A673 (cell line): ENCODE results near the gene TTC39A. TPM values are rescaled to one million over a fixed set of nuclear protein-coding genes. Genes with fewer than 3 reads are reported as not detected.

Experiments
- BruUV-seq: library from RNA; stranded (reverse); fragments of 400-500 nt; replicated peaks from 2 replicates; lab custom pipeline; 2021; lab: Mats Ljungman, UMichigan
- CTCF ChIA-PET: fragments of 300-600 bp; sonication (Branson Sonifier 250); formaldehyde crosslinking; loops from one replicate; lab custom pipeline; 2022; ENCODE audit warnings: antibody characterized with exemption; lab: Charles Lee
- POLR2A ChIA-PET: fragments of 300-600 bp; sonication (Branson Sonifier 250); formaldehyde crosslinking; loops from one replicate; lab custom pipeline; 2022; ENCODE audit warnings: antibody characterized with exemption; ENCODE audit not compliant: low non-redundant PET; lab: Charles Lee
- DNase-seq: peaks from one replicate; pipeline ENCODE4 v3.0.0-alpha.2; 2015; ENCODE audit warnings: low spot score
- H3K27ac ChIP-seq: fragments of 200-600 bp; sonication (generic); 2 replicates; pipeline ENCODE4 v1.5.1; 2016; ENCODE audit warnings: mixed run types, low read depth, mild to moderate bottlenecking, mixed read lengths, antibody characterized with exemption, low read length; ENCODE audit not compliant: poor library complexity, severe bottlenecking
- H3K27me3 ChIP-seq: fragments of 200-600 bp; sonication (generic); replicated peaks from 2 replicates; pipeline ENCODE4 v1.6.1; 2017; ENCODE audit warnings: mixed run types, low read depth, mild to moderate bottlenecking, mixed read lengths, antibody characterized with exemption, low read length; ENCODE audit not compliant: insufficient read depth, poor library complexity
- H3K36me3 ChIP-seq: fragments of 200-600 bp; sonication (generic); 2 replicates; pipeline ENCODE4 v1.6.1; 2016; ENCODE audit warnings: mixed run types, mild to moderate bottlenecking, mixed read lengths, antibody characterized with exemption, low read length; ENCODE audit not compliant: insufficient read depth, poor library complexity, severe bottlenecking
- H3K4me1 ChIP-seq: fragments of 200-600 bp; sonication (generic); 2 replicates; pipeline ENCODE4 v1.6.1; 2017; ENCODE audit warnings: mixed run types, mild to moderate bottlenecking, mixed read lengths, antibody characterized with exemption, low read length; ENCODE audit not compliant: insufficient read depth, poor library complexity, severe bottlenecking
- H3K4me3 ChIP-seq: fragments of 200-600 bp; sonication (generic); 2 replicates; pipeline ENCODE4 v1.5.1; 2016; ENCODE audit warnings: low read depth, mixed run types, mild to moderate bottlenecking, mixed read lengths, low read length; ENCODE audit not compliant: poor library complexity, severe bottlenecking
- H3K9me3 ChIP-seq: fragments of 200-600 bp; sonication (generic); 2 replicates; pipeline ENCODE4 v1.6.1; 2016; ENCODE audit warnings: mixed run types, low read depth, mild to moderate bottlenecking, mixed read lengths, antibody characterized with exemption, low read length; ENCODE audit not compliant: poor library complexity, severe bottlenecking
- EZH2 ChIP-seq: fragments of 200-600 bp; sonication (generic); IDR thresholded peaks from 2 replicates; pipeline ENCODE4 v1.6.1; 2017; ENCODE audit warnings: borderline replicate concordance, low read depth, mild to moderate bottlenecking, mixed read lengths, antibody characterized with exemption, low read length; ENCODE audit not compliant: poor library complexity, severe bottlenecking
- intact Hi-C: fragments of 100-400 bp; cut with micrococcal nuclease; formaldehyde crosslinking; loops from one replicate; pipeline ENCODE4 v1.10.0; 2022; ENCODE audit not compliant: unreplicated experiment
- total RNA-seq: library from RNA; stranded (reverse); gene quantifications from 2 replicates; pipeline ENCODE4 v1.2.3, GENCODE V29; 2021
- TF ChIP-seq, protein P1 (sequence below): fragments of 300-800, 200-600 bp; sonication (generic); conservative IDR thresholded peaks from 2 replicates; pipeline ENCODE4 v1.5.1; 2017; ENCODE audit warnings: low read depth, mild to moderate bottlenecking, antibody characterized with exemption, low read length, moderate library complexity, mixed read lengths

TTC39A gene
- total RNA-seq, 1 experiment from 2014 or later, result 3.1 TPM

DNA sequence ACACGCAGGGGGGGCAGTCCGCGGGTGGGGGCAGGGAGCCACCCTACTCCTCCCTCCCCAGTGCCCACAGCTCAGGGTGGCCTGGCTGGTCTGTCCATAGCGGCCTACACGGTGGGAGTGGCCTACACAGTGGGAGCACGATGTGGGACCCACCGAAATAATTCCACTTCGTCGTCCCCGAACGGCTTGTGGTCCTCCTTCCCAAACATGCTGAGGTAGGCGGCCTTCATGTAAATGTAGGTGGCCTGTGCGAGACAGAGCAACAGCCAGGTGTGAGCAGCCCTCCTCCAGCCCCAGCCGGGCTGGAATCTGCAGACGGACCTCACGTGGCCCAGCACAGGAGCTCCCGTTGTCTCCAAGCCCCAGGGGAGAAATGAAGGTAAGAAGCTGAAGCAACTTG is 34.4 kb downstream of the TTC39A start:
- DNase-seq, result no peak
- Histone ChIP-seq H3K4me3 (no peak overlapping the region), H3K27me3 (no peaks in the 10 kb centered on the region), H3K4me1 (peaks cover 10% of the 10 kb centered on the region), H3K36me3 (no peaks in the 10 kb centered on the region), H3K27ac (no peak overlapping the region), H3K9me3 (no peaks in the 10 kb centered on the region)
- ChIA-PET CTCF (interaction anchor here (1.4 kb wide), 1 partner anchor 19 kb away, joined by 3 read pairs; no protein-coding TSS in a partner anchor), POLR2A (no interaction called here)
- BruUV-seq, result no TSS peak
- intact Hi-C loops, result loop anchor here (2.0 kb wide), 1 partner anchor 105 kb away; no protein-coding TSS in a partner anchor
- TF ChIP-seq, protein P1, sequence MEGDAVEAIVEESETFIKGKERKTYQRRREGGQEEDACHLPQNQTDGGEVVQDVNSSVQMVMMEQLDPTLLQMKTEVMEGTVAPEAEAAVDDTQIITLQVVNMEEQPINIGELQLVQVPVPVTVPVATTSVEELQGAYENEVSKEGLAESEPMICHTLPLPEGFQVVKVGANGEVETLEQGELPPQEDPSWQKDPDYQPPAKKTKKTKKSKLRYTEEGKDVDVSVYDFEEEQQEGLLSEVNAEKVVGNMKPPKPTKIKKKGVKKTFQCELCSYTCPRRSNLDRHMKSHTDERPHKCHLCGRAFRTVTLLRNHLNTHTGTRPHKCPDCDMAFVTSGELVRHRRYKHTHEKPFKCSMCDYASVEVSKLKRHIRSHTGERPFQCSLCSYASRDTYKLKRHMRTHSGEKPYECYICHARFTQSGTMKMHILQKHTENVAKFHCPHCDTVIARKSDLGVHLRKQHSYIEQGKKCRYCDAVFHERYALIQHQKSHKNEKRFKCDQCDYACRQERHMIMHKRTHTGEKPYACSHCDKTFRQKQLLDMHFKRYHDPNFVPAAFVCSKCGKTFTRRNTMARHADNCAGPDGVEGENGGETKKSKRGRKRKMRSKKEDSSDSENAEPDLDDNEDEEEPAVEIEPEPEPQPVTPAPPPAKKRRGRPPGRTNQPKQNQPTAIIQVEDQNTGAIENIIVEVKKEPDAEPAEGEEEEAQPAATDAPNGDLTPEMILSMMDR, result no peak
- TF ChIP-seq EZH2, result no peak

DNA sequence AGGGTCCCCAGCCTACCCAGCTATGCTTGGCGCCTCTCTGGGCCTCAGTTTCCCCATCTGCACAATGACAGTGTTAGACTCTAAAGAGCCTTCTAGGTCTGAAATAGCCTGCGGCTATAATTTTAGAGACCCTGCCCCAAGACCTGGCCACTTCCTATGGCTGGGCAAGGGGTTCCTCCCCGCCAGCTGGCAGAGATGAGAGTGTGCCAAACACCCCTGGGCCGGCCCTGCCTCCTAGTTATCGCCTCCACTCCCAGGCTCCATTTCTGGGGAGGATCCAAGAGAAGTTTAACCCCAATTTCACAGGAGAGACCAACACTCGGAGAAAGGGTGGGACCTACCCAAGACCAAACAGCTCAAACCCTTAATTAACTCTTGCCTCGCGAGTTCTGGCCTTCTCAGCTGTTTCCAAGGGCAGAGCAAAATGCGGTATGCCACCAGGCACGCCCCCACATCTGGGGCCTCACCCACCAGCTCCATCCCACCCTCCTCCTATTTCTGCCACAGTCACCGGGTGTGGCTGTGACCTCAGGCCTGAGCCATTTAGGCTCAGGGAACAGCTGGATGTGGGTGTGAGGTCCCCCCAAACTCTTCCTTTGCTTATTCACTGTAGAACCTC is 35.7 kb downstream of the TTC39A start:
- peaks cover 10% of the 10 kb centered on the region for H3K4me1 ChIP-seq
- BruUV-seq, result no TSS peak
- H3K9me3 ChIP-seq, result no peaks in the 10 kb centered on the region
- no peak for TF ChIP-seq EZH2
- TF ChIP-seq, protein P1, result no peak
- CTCF ChIA-PET, result interaction anchor here (1.4 kb wide), 1 partner anchor 21 kb away, joined by 3 read pairs; no protein-coding TSS in a partner anchor
- intact Hi-C loops, result no loop called here
- no peak overlapping the region for H3K27ac ChIP-seq
- POLR2A ChIA-PET, result no interaction called here
- H3K36me3 ChIP-seq, result no peaks in the 10 kb centered on the region
- no peak for DNase-seq
- no peaks in the 10 kb centered on the region for H3K27me3 ChIP-seq
- no peak overlapping the region for H3K4me3 ChIP-seq

DNA sequence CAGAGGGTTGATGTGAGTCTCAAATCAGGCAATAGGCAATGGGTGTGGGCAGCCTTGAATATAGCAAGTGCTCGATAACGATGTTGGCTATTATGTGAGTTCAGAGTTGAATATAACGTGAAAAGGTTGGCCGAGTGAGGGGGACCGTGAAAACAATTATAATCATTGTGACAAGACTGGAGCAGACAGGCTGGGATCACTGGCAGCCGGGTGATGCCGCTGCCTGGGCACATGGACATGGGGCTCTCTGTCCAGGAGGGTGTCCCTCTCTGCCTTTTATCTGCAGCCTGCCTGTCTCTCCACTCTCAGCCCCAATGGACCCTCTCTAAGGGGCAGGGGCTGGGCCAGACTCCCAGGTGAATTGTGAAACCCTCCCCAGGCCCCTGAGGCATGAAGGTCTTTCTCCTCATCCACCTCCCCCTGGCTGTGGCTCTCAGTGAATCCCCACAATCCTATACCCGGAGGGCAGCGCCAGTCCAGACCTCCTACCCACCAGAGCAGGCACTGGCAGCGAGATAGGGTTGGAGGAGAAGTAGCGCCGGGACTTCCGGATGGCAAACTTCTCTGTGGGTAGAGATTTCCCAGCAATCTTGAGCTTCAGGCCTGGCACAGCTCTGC is 36.4 kb downstream of the TTC39A start:
- H3K27ac ChIP-seq, result no peak overlapping the region
- CTCF ChIA-PET, result no interaction called here
- no peak overlapping the region for H3K4me3 ChIP-seq
- H3K27me3 ChIP-seq, result no peaks in the 10 kb centered on the region
- POLR2A ChIA-PET, result no interaction called here
- H3K9me3 ChIP-seq, result no peaks in the 10 kb centered on the region
- peaks cover 10% of the 10 kb centered on the region for H3K4me1 ChIP-seq
- intact Hi-C loops, result no loop called here
- no peak for TF ChIP-seq EZH2
- TF ChIP-seq, protein P1, result no peak
- DNase-seq, result no peak
- no peaks in the 10 kb centered on the region for H3K36me3 ChIP-seq
- no TSS peak for BruUV-seq
